ENCODE measurements around the gene TBC1D21. TPM values are rescaled to one million over a fixed set of nuclear protein-coding genes. Genes with fewer than 3 reads are reported as not detected.

TBC1D21 gene
- total and polyA plus RNA-seq, 2 of the 8 experiments (the other 6 are each of a cell fraction or from before 2014, with no cell fraction given) = not detected

DNA sequence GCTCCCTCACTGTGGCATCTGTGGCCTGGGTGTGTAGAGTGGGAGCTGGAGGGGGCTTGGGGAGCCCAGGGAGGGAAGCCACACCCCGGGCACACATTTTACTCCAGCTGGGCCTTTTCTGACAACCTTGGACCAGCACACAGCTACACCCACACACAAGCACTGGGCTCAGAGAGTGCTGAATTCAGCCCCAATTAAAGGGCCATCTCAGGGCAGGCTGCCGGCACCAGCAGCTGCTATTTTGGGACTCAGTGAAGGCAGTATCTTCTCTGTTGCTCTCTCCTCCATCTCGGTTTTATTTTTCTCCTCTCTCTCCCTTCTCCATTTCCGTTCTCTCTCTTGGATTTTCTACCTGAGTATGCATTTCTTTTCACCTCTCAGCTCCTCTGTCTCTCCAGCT lies 19.1 kb upstream of the TBC1D21 start:
- Histone ChIP-seq H2BK5ac (ENCODE audit: low read depth, low read length) (no peak overlapping the region), H3K27ac (ENCODE audit: low read depth, low read length) (no peak overlapping the region), H3K27me3 (replicated peaks in 1 of 4; ENCODE audit: control insufficient read depth in 3 of 4, extremely low read depth in 1 of 4, insufficient read depth in 3 of 4, low read length in 3 of 4) (no peaks in the 10 kb centered on the region; a peak in 2 of 7 replicates), H3K4ac (replicated peaks; ENCODE audit: insufficient read length, low read depth, low read length) (no peak overlapping the region), H3K56ac (replicated peaks; ENCODE audit: insufficient read length, low read depth, low read length) (no peak overlapping the region), H2BK120ac (replicated peaks; ENCODE audit: low read depth, low read length) (no peak overlapping the region), H4K91ac (replicated peaks; ENCODE audit: insufficient read length, low read length) (no peak overlapping the region), H3K23me2 (ENCODE audit: low read depth, low read length) (no peaks in the 10 kb centered on the region), H4K5ac (ENCODE audit: insufficient read length, low read depth, low read length) (no peak overlapping the region), H3K4me1 (replicated peaks in 1 of 4; ENCODE audit: control insufficient read depth in 3 of 4, insufficient read depth in 4 of 4, low read length in 3 of 4) (peaks cover 0 to 4% (median 2%) of the 10 kb centered on the region in 4 experiments; a peak in 3 of 7 replicates), H2BK12ac (ENCODE audit: low read depth, low read length) (no peak overlapping the region), H2AK5ac (ENCODE audit: low read depth, low read length) (no peak overlapping the region), H4K8ac (ENCODE audit: extremely low read depth, insufficient read depth, low read length) (no peak overlapping the region), H2AFZ (ENCODE audit: low read length) (no peak overlapping the region), H4K20me1 (replicated peaks in 1 of 2; ENCODE audit: control insufficient read depth in 1 of 2, insufficient read depth in 2 of 2, low read length in 2 of 2) (no peaks in the 10 kb centered on the region), H3K4me3 (ENCODE audit: extremely low read depth in 1 of 4, insufficient read depth in 2 of 4, low read depth in 3 of 4, low read length in 4 of 4) (no peak overlapping the region), H3K79me1 (ENCODE audit: low read depth, low read length) (no peaks in the 10 kb centered on the region), H3K14ac (ENCODE audit: insufficient read length) (no peak overlapping the region), H3K4me2 (ENCODE audit: insufficient read depth in 1 of 2, low read depth in 2 of 2, low read length in 2 of 2) (no peak overlapping the region), H3K23ac (ENCODE audit: insufficient read length) (no peak overlapping the region), H3K79me2 (ENCODE audit: control insufficient read depth in 1 of 2, insufficient read depth in 2 of 2, low read length in 2 of 2) (no peaks in the 10 kb centered on the region), H3K9me3 (ENCODE audit: insufficient read depth in 2 of 2, low read depth in 1 of 2, low read length in 1 of 2) (no peaks in the 10 kb centered on the region), H3K36me3 (ENCODE audit: control insufficient read depth in 2 of 4, insufficient read depth in 4 of 4, low read length in 3 of 4) (no peaks in the 10 kb centered on the region), H3K18ac (ENCODE audit: extremely low read depth, low read length) (no peak overlapping the region), H3K9ac (replicated peaks in 1 of 4; ENCODE audit: extremely low read depth in 1 of 4, low read depth in 3 of 4, low read length in 3 of 4) (no peak overlapping the region), H2BK15ac (ENCODE audit: low read length) (no peak overlapping the region), H2BK20ac (ENCODE audit: low read length) (no peak overlapping the region)
- FAIRE-seq = no peak
- ChIA-PET CTCF (ENCODE audit: partially characterized antibody) (interaction anchor here (0.6 to 1.1 kb wide), 2 partner anchors 52 to 942 kb away, joined by 3 to 4 read pairs; no protein-coding TSS in a partner anchor), POLR2A (ENCODE audit: partially characterized antibody) (no interaction called here)
- WGBS, 2 experiments (ENCODE audit: extremely low coverage in 1 of 2, insufficient coverage in 1 of 2, insufficient read length in 1 of 2, insufficient replicate concordance in 2 of 2, low coverage in 1 of 2, low lambda C conversion rate in 2 of 2, missing lambda C conversion rate in 1 of 2) = 78% methylated on average over 4 of the region's 4 CpGs; no CpG with 5 or more reads in 1 of the 2 experiments
- DNase-seq (ENCODE audit: low read depth in 1 of 2, low spot score in 2 of 2) = no peak
- TF ChIP-seq JUN (IDR thresholded peaks at IDR 0.05; ENCODE audit: low read depth, low read length) (no peak), CREB1 (IDR thresholded peaks at IDR 0.05) (no peak), TEAD4 (IDR thresholded peaks at IDR 0.05; ENCODE audit: low read depth, low read length) (no peak), HDAC2 (IDR thresholded peaks at IDR 0.05; ENCODE audit: borderline replicate concordance in 1 of 2, low read depth in 2 of 2, low read length in 2 of 2) (no peak), ASH2L (IDR thresholded peaks at IDR 0.05; ENCODE audit: low read length) (no peak), BACH1 (IDR thresholded peaks at IDR 0.05; ENCODE audit: low read length) (no peak), SP4 (IDR thresholded peaks at IDR 0.05; ENCODE audit: low read length) (no peak), GABPA (IDR thresholded peaks at IDR 0.05; ENCODE audit: borderline replicate concordance, insufficient read depth, low read length) (no peak)
- TF ChIP-seq, protein P1, sequence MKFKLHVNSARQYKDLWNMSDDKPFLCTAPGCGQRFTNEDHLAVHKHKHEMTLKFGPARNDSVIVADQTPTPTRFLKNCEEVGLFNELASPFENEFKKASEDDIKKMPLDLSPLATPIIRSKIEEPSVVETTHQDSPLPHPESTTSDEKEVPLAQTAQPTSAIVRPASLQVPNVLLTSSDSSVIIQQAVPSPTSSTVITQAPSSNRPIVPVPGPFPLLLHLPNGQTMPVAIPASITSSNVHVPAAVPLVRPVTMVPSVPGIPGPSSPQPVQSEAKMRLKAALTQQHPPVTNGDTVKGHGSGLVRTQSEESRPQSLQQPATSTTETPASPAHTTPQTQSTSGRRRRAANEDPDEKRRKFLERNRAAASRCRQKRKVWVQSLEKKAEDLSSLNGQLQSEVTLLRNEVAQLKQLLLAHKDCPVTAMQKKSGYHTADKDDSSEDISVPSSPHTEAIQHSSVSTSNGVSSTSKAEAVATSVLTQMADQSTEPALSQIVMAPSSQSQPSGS (IDR thresholded peaks at IDR 0.05; ENCODE audit: low read length) = no peak

All from H1 (cell line).